Measurements from ENCODE around the gene EFCC1.

EFCC1 gene

GRCh38 chr3:128965280-128965679, 35.8 kb upstream of the EFCC1 start (continued):
- no peak for TF ChIP-seq POU6F1 (CRISPR knock-in tag; IDR thresholded peaks at IDR 0.05; ENCODE audit: borderline replicate concordance, low read depth)

- TF ChIP-seq TOX (CRISPR knock-in tag; IDR thresholded peaks at IDR 0.05; ENCODE audit: borderline replicate concordance) (no peak), SNAI2 (CRISPR knock-in tag; IDR thresholded peaks at IDR 0.05) (no peak), TSHZ2 (CRISPR knock-in tag; IDR thresholded peaks at IDR 0.05) (no peak), PATZ1 (CRISPR knock-in tag; IDR thresholded peaks at IDR 0.05; ENCODE audit: borderline replicate concordance) (no peak), PPARA (CRISPR knock-in tag; IDR thresholded peaks at IDR 0.05; ENCODE audit: borderline replicate concordance) (no peak), RARB (CRISPR knock-in tag; IDR thresholded peaks at IDR 0.05) (no peak), CSDC2 (CRISPR knock-in tag; IDR thresholded peaks at IDR 0.05) (no peak), OSR1 (CRISPR knock-in tag; IDR thresholded peaks at IDR 0.05) (no peak), ESRRG (CRISPR knock-in tag; IDR thresholded peaks at IDR 0.05) (no peak), POU6F1 (CRISPR knock-in tag; IDR thresholded peaks at IDR 0.05; ENCODE audit: borderline replicate concordance, low read depth) (no peak)
- ATAC-seq, result no peak
Observed at GRCh38 chr3:128965818-128966217, 35.3 kb upstream of the EFCC1 start.

- TF ChIP-seq CSRNP3 (CRISPR knock-in tag; IDR thresholded peaks at IDR 0.05), result no peak
- no peak for TF ChIP-seq ZNF70 (CRISPR knock-in tag; IDR thresholded peaks at IDR 0.05)
- no peak for TF ChIP-seq ZFP3 (CRISPR knock-in tag; IDR thresholded peaks at IDR 0.05)
- no peak for TF ChIP-seq OSR1 (CRISPR knock-in tag; IDR thresholded peaks at IDR 0.05)
- TF ChIP-seq PPARA (CRISPR knock-in tag; IDR thresholded peaks at IDR 0.05; ENCODE audit: borderline replicate concordance), result no peak
- TF ChIP-seq ISL1 (CRISPR knock-in tag; IDR thresholded peaks at IDR 0.05), result no peak
- TF ChIP-seq SNAI2 (CRISPR knock-in tag; IDR thresholded peaks at IDR 0.05), result no peak
- no peak for TF ChIP-seq ARNTL (CRISPR knock-in tag; IDR thresholded peaks at IDR 0.05; ENCODE audit: borderline replicate concordance, low read depth)
- TF ChIP-seq TOX (CRISPR knock-in tag; IDR thresholded peaks at IDR 0.05; ENCODE audit: borderline replicate concordance), result no peak
- no peak for TF ChIP-seq RARB (CRISPR knock-in tag; IDR thresholded peaks at IDR 0.05)
- TF ChIP-seq ESRRG (CRISPR knock-in tag; IDR thresholded peaks at IDR 0.05), result no peak
- TF ChIP-seq ZC3H10 (CRISPR knock-in tag; IDR thresholded peaks at IDR 0.05), result no peak
- no peak for TF ChIP-seq CSDC2 (CRISPR knock-in tag; IDR thresholded peaks at IDR 0.05)
- TF ChIP-seq GLIS3 (CRISPR knock-in tag; IDR thresholded peaks at IDR 0.05), result no peak
- no peak for TF ChIP-seq ZNF8 (CRISPR knock-in tag; IDR thresholded peaks at IDR 0.05)
- TF ChIP-seq CREB5 (CRISPR knock-in tag; IDR thresholded peaks at IDR 0.05; ENCODE audit: low read depth), result no peak
- TF ChIP-seq BACH2 (CRISPR knock-in tag; IDR thresholded peaks at IDR 0.05; ENCODE audit: borderline replicate concordance), result no peak
- ATAC-seq, result no peak
Observed at GRCh38 chr3:128967748-128968355, 33.3 kb upstream of the EFCC1 start.

Measured in SK-N-SH treated with all-trans-retinoic acid at 6 μM for 48 hours (cell line).